Small intestine (tissue), 16 donors: ENCODE measurements around the gene RANGRF. TPM values are rescaled to one million over a fixed set of nuclear protein-coding genes. Genes with fewer than 3 reads are reported as not detected.
A peak's percentile ranks its signal among the peaks of the same experiment; 100 is the strongest.
"Not testable (repeated sequence)": the region's sequence is repeated elsewhere in the genome, so short reads cannot be mapped to it uniquely, and the experiment has no call there.

Source experiments
- DNase-seq, 2 donors: peaks; one replicate each; pipeline versions ENCODE4 v3.0.0 to v3.0.0-alpha.2; 2013
- FAIRE-seq: peaks from 2 replicates; lab custom pipeline; 2012; peaks lifted over from hg19 to GRCh38; lab: Jason Lieb, UNC
- H3K27ac ChIP-seq, 3 donors: one replicate each; pipeline ENCODE4 v1.5.1; 2013; ENCODE audit warnings: low read length in 2 of 3, mild to moderate bottlenecking in 2 of 3, control low read depth in 1 of 3, inconsistent platforms in 1 of 3, low read depth in 1 of 3, moderate library complexity in 1 of 3
- H3K27me3 ChIP-seq, 3 donors: one replicate each; pipeline ENCODE4 v1.6.1; 2013; ENCODE audit warnings: low read length in 3 of 3, inconsistent platforms in 1 of 3; ENCODE audit not compliant: control insufficient read depth in 3 of 3, insufficient read depth in 3 of 3
- H3K36me3 ChIP-seq, 3 donors: one replicate each; pipeline ENCODE4 v1.6.1; 2013; ENCODE audit warnings: low read length in 3 of 3, inconsistent platforms in 1 of 3, low read depth in 1 of 3, mild to moderate bottlenecking in 1 of 3, moderate library complexity in 1 of 3; ENCODE audit not compliant: control insufficient read depth in 3 of 3, insufficient read depth in 2 of 3
- H3K4me1 ChIP-seq, 3 donors: one replicate each; pipeline ENCODE4 v1.6.1; 2013; ENCODE audit warnings: low read length in 2 of 3, inconsistent platforms in 1 of 3, low read depth in 1 of 3, mild to moderate bottlenecking in 1 of 3, moderate library complexity in 1 of 3; ENCODE audit not compliant: control insufficient read depth in 3 of 3, insufficient read depth in 2 of 3
- H3K4me3 ChIP-seq, 3 donors: one replicate each; pipeline ENCODE4 v1.5.1; 2013; ENCODE audit warnings: low read length in 3 of 3, control low read depth in 1 of 3, inconsistent platforms in 1 of 3, low read depth in 1 of 3, mild to moderate bottlenecking in 1 of 3, moderate library complexity in 1 of 3
- H3K9me3 ChIP-seq, 2 donors: one replicate each; pipeline ENCODE4 v1.6.1; 2013; ENCODE audit warnings: low read depth in 1 of 2, low read length in 1 of 2; ENCODE audit not compliant: control insufficient read depth in 2 of 2, insufficient read depth in 1 of 2
- WGBS, 3 donors: extraction: QIAGEN DNeasy Blood & Tissue Kit; methylation state at CpG; one replicate each; pipeline ENCODE4 v1.1.7; 2013; 5-methylcytosine and 5-hydroxymethylcytosine counted together
- long read RNA-seq, 10 donors: transcript quantifications; one replicate each; lab custom pipeline, GENCODE V29; 2026
- polyA plus RNA-seq, 4 donors: library from polyadenylated mRNA; stranded (reverse) in 3 of 4; unstranded in 1 of 4; fragments of 200-250 nt in 3 of 4; fragments of 120-200 nt in 1 of 4; gene quantifications; one replicate each; pipeline versions ENCODE4 v1.2.1 to v1.2.3, GENCODE V29; 2013
- donor health status: healthy with polysubstance abuse.
- donor health status: control.
- donor health status: control.
- donor health status: Bipolar disorder and iron deficiency.
- donor health status: healthy.

Gene RANGRF
- 10 to 100 TPM; 15.0 to 40.4 (median 24.2) TPM for polyA plus RNA-seq
- long read RNA-seq, donor 1: 0 reads
- long read RNA-seq, donor 2, transcript RANGRF-201 (5 exons, 1,009 nt): major isoform, 6 of 9 reads
- long read RNA-seq, donor 2, partial matches to known transcripts: 0 of 9 reads
- long read RNA-seq, donor 2, other reads (novel, unspliced or antisense): 0 of 9 reads
- long read RNA-seq, donor 3, transcript RANGRF-201 (5 exons, 1,009 nt): major isoform, 6 of 27 reads
- long read RNA-seq, donor 3, partial matches to known transcripts: 16 of 27 reads
- long read RNA-seq, donor 3, other reads (novel, unspliced or antisense): 0 of 27 reads
- long read RNA-seq, donor 4: 0 reads
- long read RNA-seq, donor 5, partial matches to known transcripts: 0 of 3 reads
- long read RNA-seq, donor 5, other reads (novel, unspliced or antisense): 0 of 3 reads
- long read RNA-seq, donor 6, partial matches to known transcripts: 0 of 7 reads
- long read RNA-seq, donor 6, other reads (novel, unspliced or antisense): 0 of 7 reads
- long read RNA-seq, donor 7, transcript RANGRF-202 (4 exons, 1,074 nt): minor isoform, 8 of 82 reads
- long read RNA-seq, donor 7, transcript RANGRF-201 (5 exons, 1,009 nt): major isoform, 23 of 82 reads
- long read RNA-seq, donor 7, transcript RANGRF-205 (4 exons, 749 nt): minor isoform, 6 of 82 reads
- long read RNA-seq, donor 7, partial matches to known transcripts: 40 of 82 reads
- long read RNA-seq, donor 7, other reads (novel, unspliced or antisense): 0 of 82 reads
- long read RNA-seq, donor 8, partial matches to known transcripts: 0 of 1 reads
- long read RNA-seq, donor 8, other reads (novel, unspliced or antisense): 0 of 1 reads
- long read RNA-seq, donor 9, partial matches to known transcripts: 0 of 3 reads
- long read RNA-seq, donor 9, other reads (novel, unspliced or antisense): 0 of 3 reads
- long read RNA-seq, donor 10, transcript RANGRF-202 (4 exons, 1,074 nt): major isoform, 11 of 28 reads
- long read RNA-seq, donor 10, partial matches to known transcripts: 8 of 28 reads
- long read RNA-seq, donor 10, other reads (novel, unspliced or antisense): 0 of 28 reads

DNA sequence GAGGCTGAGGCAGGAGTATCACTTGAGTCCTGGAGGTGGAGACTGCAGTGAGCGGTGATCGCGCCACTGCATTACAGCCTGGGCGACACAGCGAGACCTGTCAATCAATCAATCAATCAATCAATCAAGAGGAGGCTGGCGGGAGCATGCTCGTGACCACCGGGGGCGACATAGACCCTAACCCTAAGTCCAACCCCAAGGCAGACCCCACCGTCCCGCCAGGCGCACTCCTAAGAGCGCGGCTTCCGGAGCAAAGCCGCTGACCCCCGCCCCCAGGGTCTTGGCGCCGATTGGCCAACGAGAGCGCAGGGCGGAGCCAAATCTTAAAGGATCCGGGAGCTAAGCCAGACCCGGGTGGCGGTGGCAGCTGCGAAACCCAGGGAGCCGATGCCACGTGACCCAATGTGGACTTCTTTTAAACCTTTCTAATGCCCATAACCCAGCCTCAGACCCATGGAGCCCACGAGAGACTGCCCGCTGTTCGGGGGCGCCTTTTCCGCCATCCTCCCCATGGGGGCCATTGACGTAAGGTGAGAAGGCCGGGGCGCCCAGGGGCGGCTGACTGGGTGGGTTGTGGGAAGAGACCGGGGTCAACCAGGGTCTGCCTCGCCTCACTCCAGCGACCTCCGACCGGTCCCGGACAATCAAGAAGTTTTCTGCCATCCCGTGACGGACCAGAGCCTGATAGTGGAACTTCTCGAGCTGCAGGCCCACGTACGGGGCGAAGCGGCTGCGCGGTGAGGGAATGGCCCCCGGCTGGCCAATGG, at the start of gene RANGRF:
Gene RANGRF, plus strand, starts transcription at position 335 of the 767 bp plus-strand sequence. Its CDS starts 119 bp downstream, at position 454.
- FAIRE-seq (no peak), DNase-seq (peak; percentile 93 to 95)
- 0 to 1% (median 0%) methylated on average over 48 to 53 of the region's 53 CpGs for WGBS, 3 donors
- Histone ChIP-seq H3K27ac (peak within 1 kb of the TSS; percentile 69 to 96 (median 85)), H3K9me3 (no peaks in the 10 kb centered on the region), H3K4me1 (peaks cover 0 to 9% (median 0%) of the 10 kb centered on the region in 3 donors), H3K27me3 (no peaks in the 10 kb centered on the region), H3K36me3 (peaks cover 0 to 16% (median 0%) of the 10 kb centered on the region in 3 donors), H3K4me3 (peak within 1 kb of the TSS; percentile 67 to 99 (median 75))

DNA sequence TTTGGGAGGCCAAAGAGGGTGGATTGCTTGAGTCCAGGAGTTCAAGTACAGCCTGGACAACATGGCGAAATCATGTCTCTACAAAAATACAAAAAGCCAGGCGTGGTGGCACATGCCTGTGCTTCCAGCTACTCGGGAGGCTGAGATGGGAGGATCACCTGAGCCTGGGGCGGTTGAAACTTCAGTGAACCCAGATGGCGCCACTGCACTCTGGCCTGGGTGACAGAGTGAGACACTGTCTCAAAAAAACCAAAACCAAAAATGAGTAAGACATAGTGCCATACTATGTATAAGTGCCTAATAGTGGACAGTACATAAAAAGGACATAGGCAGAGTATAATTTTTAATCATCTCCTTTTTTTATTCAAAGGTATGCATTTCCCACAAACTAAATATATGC, 44.6 kb upstream of the RANGRF start:
- Histone ChIP-seq H3K9me3 (no peaks in the 10 kb centered on the region), H3K4me3 (no peak overlapping the region), H3K4me1 (peaks cover 0 to 3% (median 0%) of the 10 kb centered on the region in 3 donors), H3K36me3 (peaks cover 0 to 34% (median 3%) of the 10 kb centered on the region in 3 donors), H3K27ac (no peak overlapping the region), H3K27me3 (no peaks in the 10 kb centered on the region)
- DNase-seq (no peak), FAIRE-seq (no peak)
- WGBS, 3 donors: 90 to 98% (median 90%) methylated on average over 5 of the region's 5 CpGs

GRCh38 chr17:8244768-8245167, 43.7 kb upstream of the RANGRF start:
- 97 to 100% (median 98%) methylated on average over 8 of the region's 8 CpGs for WGBS, 3 donors
- Histone ChIP-seq H3K27me3 (no peaks in the 10 kb centered on the region), H3K4me1 (peaks cover 0 to 3% (median 0%) of the 10 kb centered on the region in 3 donors), H3K9me3 (no peaks in the 10 kb centered on the region), H3K27ac (no peak overlapping the region), H3K4me3 (no peak overlapping the region), H3K36me3 (peaks cover 0 to 34% (median 3%) of the 10 kb centered on the region in 3 donors)
- FAIRE-seq (no peak), DNase-seq (no peak)

GRCh38 chr17:8248751-8249607, 39.5 kb upstream of the RANGRF start, which contains the start of gene PFAS:
PFAS (plus strand) TSS chr17:8249289; CDS start chr17:8253938, 4,649 bp downstream.
- DNase-seq (peak; percentile 93 to 99), FAIRE-seq (no peak)
- Histone ChIP-seq H3K4me1 (peaks cover 0 to 3% (median 0%) of the 10 kb centered on the region in 3 donors), H3K36me3 (peaks cover 0 to 10% (median 0%) of the 10 kb centered on the region in 3 donors), H3K4me3 (peak within 1 kb of the TSS; percentile 57 to 79 (median 79)), H3K27me3 (no peaks in the 10 kb centered on the region), H3K9me3 (no peaks in the 10 kb centered on the region), H3K27ac (peak within 1 kb of the TSS; percentile 99 to 100 (median 99))
- WGBS, 3 donors: 0% methylated on average over 58 of the region's 58 CpGs

DNA sequence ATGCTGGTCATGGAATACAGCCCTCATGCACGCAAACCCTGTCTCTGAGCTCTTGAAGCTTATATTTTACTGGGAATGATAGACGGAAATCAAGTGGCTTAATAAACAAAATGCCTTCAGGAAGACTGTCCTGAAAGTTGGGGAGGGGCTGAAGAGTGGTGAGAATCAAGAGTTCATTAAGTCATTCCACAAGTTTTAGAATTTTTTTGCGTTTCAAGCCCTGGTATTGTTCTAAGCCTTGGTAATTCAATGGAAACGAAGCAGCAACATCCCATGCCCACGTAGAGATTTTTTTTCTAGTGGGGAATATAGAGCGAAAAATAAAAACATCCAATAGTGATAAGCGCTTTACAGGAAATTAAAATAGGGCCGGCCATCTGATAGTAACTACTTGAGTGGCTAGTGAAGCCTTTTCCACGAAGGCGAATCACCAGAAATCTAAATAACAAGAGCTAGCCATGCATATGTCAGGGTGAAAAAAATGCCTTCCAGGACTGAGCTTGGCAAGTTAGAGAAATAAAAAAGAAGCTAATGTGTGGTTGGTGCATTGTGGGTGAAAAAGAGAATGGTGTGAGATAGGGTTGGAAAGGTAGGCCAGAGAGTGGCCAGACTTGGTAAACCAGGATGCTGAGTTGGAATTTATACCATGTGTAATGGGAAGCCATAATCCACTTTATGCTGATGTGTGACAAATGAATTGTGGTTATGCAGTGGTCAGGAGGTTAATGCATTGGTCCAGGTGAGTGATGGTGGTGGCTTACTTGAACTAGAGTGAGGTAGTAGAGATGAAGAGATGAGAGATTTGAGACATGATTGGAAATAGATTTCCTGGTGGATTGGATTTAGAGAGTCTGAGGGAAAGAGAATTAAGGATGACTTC, 38.6 kb upstream of the RANGRF start:
- 9 to 11% (median 10%) methylated on average over 10 of the region's 10 CpGs for WGBS, 3 donors
- Histone ChIP-seq H3K27me3 (no peaks in the 10 kb centered on the region), H3K27ac (peak overlapping the region; percentile 99 to 100 (median 99)), H3K9me3 (no peaks in the 10 kb centered on the region), H3K36me3 (peaks cover 0 to 15% (median 0%) of the 10 kb centered on the region in 3 donors), H3K4me1 (peaks cover 0 to 3% (median 0%) of the 10 kb centered on the region in 3 donors), H3K4me3 (peak overlapping the region; percentile 57 to 79 (median 79))
- FAIRE-seq: no peak
- DNase-seq: peak in 1 of 2 donors; percentile 23

GRCh38 chr17:8251411-8251810, 37.1 kb upstream of the RANGRF start:
- not testable (repeated sequence) for H3K4me3 ChIP-seq, DNase-seq, H3K27me3 ChIP-seq, FAIRE-seq, H3K9me3 ChIP-seq, H3K4me1 ChIP-seq, H3K27ac ChIP-seq
- peaks cover 0 to 27% (median 0%) of the 10 kb centered on the region in 3 donors for H3K36me3 ChIP-seq
- 79 to 89% (median 80%) methylated on average over 2 of the region's 2 CpGs for WGBS, 3 donors
